Ishikawa (cell line): Measurements from ENCODE around the gene SERPINE2.

Source experiments
- CEBPB ChIP-seq: IDR thresholded peaks from 2 replicates; pipeline ENCODE4 v1.6.1; 2012
- CREB1 ChIP-seq: IDR thresholded peaks from 2 replicates; pipeline ENCODE4 v1.6.1; 2012; ENCODE audit warnings: low read depth
- EGR1 ChIP-seq: IDR thresholded peaks from 2 replicates; pipeline ENCODE4 v1.6.1; 2012
- REST ChIP-seq: IDR thresholded peaks from 2 replicates; pipeline ENCODE4 v1.6.1; 2012; ENCODE audit warnings: low read depth, mild to moderate bottlenecking
- TAF1 ChIP-seq: IDR thresholded peaks from 2 replicates; pipeline ENCODE4 v1.6.1; 2012; ENCODE audit warnings: low read depth, mild to moderate bottlenecking
- TCF12 ChIP-seq: IDR thresholded peaks from 2 replicates; pipeline ENCODE4 v1.6.1; 2012; ENCODE audit warnings: low read depth
- TEAD4 ChIP-seq: IDR thresholded peaks from 2 replicates; pipeline ENCODE4 v1.6.1; 2012
- TF ChIP-seq, protein P1 (sequence below): IDR thresholded peaks from 2 replicates; pipeline ENCODE4 v1.6.1; 2012

DNA sequence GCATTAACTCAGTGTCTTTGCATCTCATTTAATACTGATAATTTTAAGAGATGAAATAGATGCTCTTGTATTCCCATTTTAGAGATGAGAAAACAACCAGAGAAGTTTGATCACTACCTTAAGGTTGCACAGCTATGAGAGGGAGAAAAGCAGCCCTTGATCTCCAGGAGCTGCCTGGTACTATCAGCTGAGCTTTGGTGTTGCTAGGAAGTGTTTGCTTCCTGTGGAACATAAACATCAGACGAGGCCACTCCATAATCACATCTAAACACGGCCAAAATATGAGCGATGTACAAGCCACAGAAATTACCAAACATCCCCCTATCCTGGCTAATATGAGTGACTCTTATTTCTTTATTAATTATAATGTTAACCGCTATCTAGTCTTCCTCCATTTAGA is 93.3 kb downstream of the SERPINE2 start:
- TF ChIP-seq REST, result no peak
- TF ChIP-seq TCF12, result no peak
- no peak for TF ChIP-seq CREB1
- no peak for TF ChIP-seq TAF1
- TF ChIP-seq, protein P1, sequence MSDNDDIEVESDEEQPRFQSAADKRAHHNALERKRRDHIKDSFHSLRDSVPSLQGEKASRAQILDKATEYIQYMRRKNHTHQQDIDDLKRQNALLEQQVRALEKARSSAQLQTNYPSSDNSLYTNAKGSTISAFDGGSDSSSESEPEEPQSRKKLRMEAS, result no peak
- no peak for TF ChIP-seq TEAD4
- TF ChIP-seq CEBPB, result no peak
- TF ChIP-seq EGR1, result no peak
